HepG2 (cell line): ENCODE measurements around the gene SNCG. TPM values are rescaled to one million over a fixed set of nuclear protein-coding genes. Genes with fewer than 3 reads are reported as not detected.

ENCODE experiments used
- EHMT2 ChIP-seq: fragments of 200-600 bp; sonication (generic); IDR thresholded peaks from 2 replicates; pipeline ENCODE4 v1.7.0; 2017; ENCODE audit warnings: antibody characterized with exemption, low read depth, low read length, borderline replicate concordance
- HOMEZ ChIP-seq: IDR thresholded peaks from 2 replicates; pipeline ENCODE4 v1.6.1; 2016; ENCODE audit warnings: low read depth
- IKZF4 ChIP-seq: sonication (generic); formaldehyde crosslinking; IDR thresholded peaks from 2 replicates; pipeline ENCODE4 v1.5.1; 2020; ENCODE audit warnings: borderline replicate concordance, mild to moderate bottlenecking, low read depth, missing genetic modification reagents; ENCODE audit errors: not compliant biosample characterization
- RBM39 ChIP-seq: fragments of 200-400 bp; formaldehyde crosslinking; IDR thresholded peaks from one replicate; pipeline ENCODE4 v1.6.1; 2018; ENCODE audit warnings: antibody characterized with exemption, mild to moderate bottlenecking, low read depth, low read length; ENCODE audit not compliant: poor library complexity, severe bottlenecking
- SALL1 ChIP-seq: sonication (generic); formaldehyde crosslinking; IDR thresholded peaks from 2 replicates; pipeline ENCODE4 v1.8.0; 2022; ENCODE audit warnings: mild to moderate bottlenecking, missing genetic modification reagents
- SATB2 ChIP-seq: sonication (generic); formaldehyde crosslinking; IDR thresholded peaks from 2 replicates; pipeline ENCODE4 v1.5.0; 2020; ENCODE audit warnings: missing genetic modification reagents
- ZBTB1 ChIP-seq: sonication (generic); formaldehyde crosslinking; IDR thresholded peaks from 2 replicates; pipeline ENCODE4 v1.4.0; 2020; ENCODE audit warnings: missing genetic modification reagents, borderline replicate concordance
- ZC3H4 ChIP-seq: sonication (generic); formaldehyde crosslinking; IDR thresholded peaks from 2 replicates; pipeline ENCODE4 v1.4.0; 2020; ENCODE audit warnings: missing genetic modification reagents, borderline replicate concordance
- ZMAT3 ChIP-seq: sonication (generic); formaldehyde crosslinking; conservative IDR thresholded peaks from 2 replicates; pipeline ENCODE4 v1.7.0; 2021; ENCODE audit warnings: missing genetic modification reagents
- ZNF292 ChIP-seq: sonication (generic); formaldehyde crosslinking; IDR thresholded peaks from 2 replicates; pipeline ENCODE4 v1.8.1; 2022; ENCODE audit warnings: mild to moderate bottlenecking, low read depth, missing genetic modification reagents, borderline replicate concordance
- ZNF296 ChIP-seq: sonication (generic); formaldehyde crosslinking; conservative IDR thresholded peaks from 2 replicates; pipeline ENCODE4 v1.5.0; 2020; ENCODE audit warnings: mild to moderate bottlenecking, missing genetic modification reagents
- ZNF331 ChIP-seq: sonication (generic); formaldehyde crosslinking; IDR thresholded peaks from 2 replicates; pipeline ENCODE4 v1.4.0; 2020; ENCODE audit warnings: missing genetic modification reagents
- ZNF589 ChIP-seq: sonication (generic); formaldehyde crosslinking; conservative IDR thresholded peaks from 2 replicates; pipeline ENCODE4 v1.8.0; 2022; ENCODE audit warnings: mild to moderate bottlenecking, moderate library complexity, missing genetic modification reagents
- polyA plus RNA-seq, 8 experiments: library from polyadenylated mRNA; depleted of rRNA in 3 of 8; stranded (reverse) in 7 of 8; unstranded in 1 of 8; fragments of >200 nt; fragmentation: Illumina TruSeq in 4 of 8; extraction: Trizol in 4 of 8; gene quantifications; 2 replicates each; pipeline versions ENCODE4 v1.2.1 to v1.2.3, GENCODE V29; 2011 to 2016; ENCODE audit warnings: low read depth in 4 of 8, missing spikeins in 1 of 8, mixed read lengths in 1 of 8; ENCODE audit not compliant: insufficient read depth in 1 of 8
- total RNA-seq, 5 experiments: library from RNA; depleted of rRNA; stranded (reverse); fragments of >200 nt; fragmentation: Illumina TruSeq; extraction: Trizol; gene quantifications; 2 replicates each; pipeline ENCODE4 v1.2.3, GENCODE V29; 2016; ENCODE audit warnings: low read depth in 1 of 5
- TF ChIP-seq, protein P1 (sequence below): sonication (generic); formaldehyde crosslinking; IDR thresholded peaks from one replicate; pipeline ENCODE4 v1.5.1; 2020; ENCODE audit warnings: mild to moderate bottlenecking, missing genetic modification reagents; ENCODE audit errors: not compliant biosample characterization
- TF ChIP-seq, protein P2 (sequence below): IDR thresholded peaks from 2 replicates; pipeline ENCODE4 v1.6.1; 2016; ENCODE audit warnings: low read depth, borderline replicate concordance
- TF ChIP-seq, protein P3 (sequence below): sonication (generic); formaldehyde crosslinking; IDR thresholded peaks from 2 replicates; pipeline ENCODE4 v1.8.0; 2022; ENCODE audit warnings: mild to moderate bottlenecking, missing genetic modification reagents, borderline replicate concordance

SNCG gene
- total and polyA plus RNA-seq, 2 of the 13 experiments (the other 11 are each of a cell fraction or from before 2014, with no cell fraction given): 0.22 to 0.91 TPM

GRCh38 chr10:86960003-86960862 is 1.8 kb downstream of the SNCG start (continued):
- TF ChIP-seq, protein P1, sequence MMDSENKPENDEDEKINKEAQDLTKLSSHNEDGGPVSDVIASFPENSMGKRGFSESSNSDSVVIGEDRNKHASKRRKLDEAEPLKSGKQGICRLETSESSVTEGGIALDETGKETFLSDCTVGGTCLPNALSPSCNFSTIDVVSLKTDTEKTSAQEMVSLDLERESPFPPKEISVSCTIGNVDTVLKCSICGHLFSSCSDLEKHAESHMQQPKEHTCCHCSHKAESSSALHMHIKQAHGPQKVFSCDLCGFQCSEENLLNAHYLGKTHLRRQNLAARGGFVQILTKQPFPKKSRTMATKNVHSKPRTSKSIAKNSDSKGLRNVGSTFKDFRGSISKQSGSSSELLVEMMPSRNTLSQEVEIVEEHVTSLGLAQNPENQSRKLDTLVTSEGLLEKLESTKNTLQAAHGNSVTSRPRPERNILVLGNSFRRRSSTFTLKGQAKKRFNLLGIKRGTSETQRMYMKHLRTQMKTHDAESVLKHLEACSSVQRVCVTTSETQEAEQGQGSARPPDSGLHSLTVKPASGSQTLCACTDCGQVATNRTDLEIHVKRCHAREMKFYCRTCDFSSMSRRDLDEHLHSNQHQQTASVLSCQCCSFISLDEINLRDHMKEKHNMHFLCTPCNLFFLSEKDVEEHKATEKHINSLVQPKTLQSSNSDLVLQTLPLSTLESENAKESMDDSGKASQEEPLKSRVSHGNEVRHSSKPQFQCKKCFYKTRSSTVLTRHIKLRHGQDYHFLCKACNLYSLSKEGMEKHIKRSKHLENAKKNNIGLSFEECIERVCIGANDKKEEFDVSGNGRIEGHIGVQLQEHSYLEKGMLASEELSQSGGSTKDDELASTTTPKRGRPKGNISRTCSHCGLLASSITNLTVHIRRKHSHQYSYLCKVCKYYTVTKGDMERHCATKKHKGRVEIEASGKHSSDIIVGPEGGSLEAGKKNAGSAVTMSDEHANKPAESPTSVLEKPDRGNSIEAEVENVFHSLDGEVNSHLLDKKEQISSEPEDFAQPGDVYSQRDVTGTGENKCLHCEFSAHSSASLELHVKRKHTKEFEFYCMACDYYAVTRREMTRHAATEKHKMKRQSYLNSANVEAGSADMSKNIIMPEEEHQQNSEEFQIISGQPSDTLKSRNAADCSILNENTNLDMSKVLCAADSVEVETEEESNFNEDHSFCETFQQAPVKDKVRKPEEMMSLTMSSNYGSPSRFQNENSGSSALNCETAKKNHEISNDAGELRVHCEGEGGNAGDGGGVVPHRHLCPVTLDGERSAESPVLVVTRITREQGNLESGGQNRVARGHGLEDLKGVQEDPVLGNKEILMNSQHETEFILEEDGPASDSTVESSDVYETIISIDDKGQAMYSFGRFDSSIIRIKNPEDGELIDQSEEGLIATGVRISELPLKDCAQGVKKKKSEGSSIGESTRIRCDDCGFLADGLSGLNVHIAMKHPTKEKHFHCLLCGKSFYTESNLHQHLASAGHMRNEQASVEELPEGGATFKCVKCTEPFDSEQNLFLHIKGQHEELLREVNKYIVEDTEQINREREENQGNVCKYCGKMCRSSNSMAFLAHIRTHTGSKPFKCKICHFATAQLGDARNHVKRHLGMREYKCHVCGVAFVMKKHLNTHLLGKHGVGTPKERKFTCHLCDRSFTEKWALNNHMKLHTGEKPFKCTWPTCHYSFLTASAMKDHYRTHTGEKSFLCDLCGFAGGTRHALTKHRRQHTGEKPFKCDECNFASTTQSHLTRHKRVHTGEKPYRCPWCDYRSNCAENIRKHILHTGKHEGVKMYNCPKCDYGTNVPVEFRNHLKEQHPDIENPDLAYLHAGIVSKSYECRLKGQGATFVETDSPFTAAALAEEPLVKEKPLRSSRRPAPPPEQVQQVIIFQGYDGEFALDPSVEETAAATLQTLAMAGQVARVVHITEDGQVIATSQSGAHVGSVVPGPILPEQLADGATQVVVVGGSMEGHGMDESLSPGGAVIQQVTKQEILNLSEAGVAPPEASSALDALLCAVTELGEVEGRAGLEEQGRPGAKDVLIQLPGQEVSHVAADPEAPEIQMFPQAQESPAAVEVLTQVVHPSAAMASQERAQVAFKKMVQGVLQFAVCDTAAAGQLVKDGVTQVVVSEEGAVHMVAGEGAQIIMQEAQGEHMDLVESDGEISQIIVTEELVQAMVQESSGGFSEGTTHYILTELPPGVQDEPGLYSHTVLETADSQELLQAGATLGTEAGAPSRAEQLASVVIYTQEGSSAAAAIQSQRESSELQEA: no peak
- TF ChIP-seq ZNF292 (CRISPR knock-in tag): peak; percentile 34; the same call in 1 of the 2 replicates
- TF ChIP-seq, protein P2, sequence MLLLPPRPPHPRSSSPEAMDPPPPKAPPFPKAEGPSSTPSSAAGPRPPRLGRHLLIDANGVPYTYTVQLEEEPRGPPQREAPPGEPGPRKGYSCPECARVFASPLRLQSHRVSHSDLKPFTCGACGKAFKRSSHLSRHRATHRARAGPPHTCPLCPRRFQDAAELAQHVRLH (CRISPR knock-in tag): peak; percentile 49; the same call in 1 of the 2 replicates
- no peak for TF ChIP-seq SATB2
- no peak for TF ChIP-seq IKZF4
- TF ChIP-seq HOMEZ (CRISPR knock-in tag): 0 out of 2 replicates have a peak, but pooled peaks have one; percentile 32
- no peak for TF ChIP-seq ZNF296
- no peak for TF ChIP-seq ZMAT3
- TF ChIP-seq EHMT2: no peak
- TF ChIP-seq ZNF331 (CRISPR knock-in tag): 0 out of 2 replicates have a peak, but pooled peaks have one; percentile 28
- peak; percentile 16 for TF ChIP-seq RBM39
- TF ChIP-seq ZNF589: 0 out of 2 replicates have a peak, but pooled peaks have one; percentile 21
- peak; percentile 31; the same call in 1 of the 2 replicates for TF ChIP-seq SALL1
- TF ChIP-seq ZC3H4 (CRISPR knock-in tag): no peak
- TF ChIP-seq ZBTB1 (CRISPR knock-in tag): no peak
- TF ChIP-seq, protein P3, sequence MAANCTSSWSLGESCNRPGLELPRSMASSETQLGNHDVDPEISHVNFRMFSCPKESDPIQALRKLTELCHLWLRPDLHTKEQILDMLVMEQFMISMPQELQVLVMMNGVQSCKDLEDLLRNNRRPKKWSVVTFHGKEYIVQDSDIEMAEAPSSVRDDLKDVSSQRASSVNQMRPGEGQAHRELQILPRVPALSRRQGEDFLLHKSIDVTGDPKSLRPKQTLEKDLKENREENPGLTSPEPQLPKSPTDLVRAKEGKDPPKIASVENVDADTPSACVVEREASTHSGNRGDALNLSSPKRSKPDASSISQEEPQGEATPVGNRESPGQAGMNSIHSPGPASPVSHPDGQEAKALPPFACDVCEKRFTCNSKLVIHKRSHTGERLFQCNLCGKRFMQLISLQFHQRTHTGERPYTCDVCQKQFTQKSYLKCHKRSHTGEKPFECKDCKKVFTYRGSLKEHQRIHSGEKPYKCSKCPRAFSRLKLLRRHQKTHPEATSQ (CRISPR knock-in tag): no peak
